DMS153 treated with DMSO at 0.1 percent for 48 hours (cell line): ENCODE results near the gene CHN2.

Experiments used
- DNase-seq: peaks from one replicate; lab custom pipeline; 2025; ENCODE audit not compliant: unreplicated experiment; lab: John Stamatoyannopoulos, UW

The CHN2 gene

GRCh38 chr7:29194594-29195427 is at the start of gene CHN2:
Gene CHN2 (plus strand): TSS chr7:29194775.
- peak; percentile 83 for DNase-seq

GRCh38 chr7:29145553-29146056 is 49.0 kb upstream of the CHN2 start:
- DNase-seq: no peak

- no peak for DNase-seq
Observed at GRCh38 chr7:29146057-29146706, 48.4 kb upstream of the CHN2 start, which contains the start of gene CPVL. Gene CPVL (minus strand): TSS chr7:29146537. CDS start chr7:29121061, 25,476 bp downstream.

- no peak for DNase-seq
Observed at GRCh38 chr7:29146888-29147609, 47.5 kb upstream of the CHN2 start.

GRCh38 chr7:29147821-29148220 is 46.8 kb upstream of the CHN2 start:
- no peak for DNase-seq

- no peak for DNase-seq
Observed at GRCh38 chr7:29149036-29149435, 45.5 kb upstream of the CHN2 start.

- DNase-seq: no peak
Observed at GRCh38 chr7:29150856-29151255, 43.7 kb upstream of the CHN2 start.

- no peak for DNase-seq
Observed at GRCh38 chr7:29154076-29154475, 40.5 kb upstream of the CHN2 start.

- DNase-seq: no peak
Observed at GRCh38 chr7:29156907-29157452, 37.6 kb upstream of the CHN2 start.

GRCh38 chr7:29158795-29159423 is 35.7 kb upstream of the CHN2 start:
- DNase-seq: no peak

GRCh38 chr7:29160080-29160479 is 34.5 kb upstream of the CHN2 start:
- DNase-seq: no peak

GRCh38 chr7:29161231-29161630 is 33.3 kb upstream of the CHN2 start:
- no peak for DNase-seq

- no peak for DNase-seq
Observed at GRCh38 chr7:29162577-29162976, 32.0 kb upstream of the CHN2 start.

- DNase-seq: no peak
Observed at GRCh38 chr7:29163854-29164253, 30.7 kb upstream of the CHN2 start.

GRCh38 chr7:29167721-29168120 is 26.9 kb upstream of the CHN2 start:
- no peak for DNase-seq

GRCh38 chr7:29170781-29171180 is 23.8 kb upstream of the CHN2 start:
- no peak for DNase-seq

GRCh38 chr7:29173458-29173857 is 21.1 kb upstream of the CHN2 start:
- DNase-seq: no peak

GRCh38 chr7:29177963-29178600 is 16.5 kb upstream of the CHN2 start:
- no peak for DNase-seq

GRCh38 chr7:29179115-29179514 is 15.5 kb upstream of the CHN2 start:
- no peak for DNase-seq

GRCh38 chr7:29184599-29184998 is 10.0 kb upstream of the CHN2 start:
- DNase-seq: no peak
